Uterus (tissue), 2 donors: ENCODE data around the gene PSMC3IP.
A peak's percentile ranks its signal among the peaks of the same experiment; 100 is the strongest.

Source experiments
- POLR2A ChIP-seq, 2 donors: fragments of 450-650 bp; IDR thresholded peaks; one replicate each; pipeline ENCODE4 v1.6.1; 2016; ENCODE audit warnings: antibody characterized with exemption in 2 of 2, mild to moderate bottlenecking in 1 of 2, moderate library complexity in 1 of 2
- TF ChIP-seq, protein P1 (sequence below), 4 experiments: fragments of 200-600 bp in 2 of 4; fragments of 450-650 bp in 2 of 4; sonication (generic) in 2 of 4; IDR thresholded peaks; one replicate each; pipeline ENCODE4 v1.5.1; 2016 to 2019; ENCODE audit warnings: antibody characterized with exemption in 4 of 4, mild to moderate bottlenecking in 2 of 4, moderate library complexity in 1 of 4

DNA sequence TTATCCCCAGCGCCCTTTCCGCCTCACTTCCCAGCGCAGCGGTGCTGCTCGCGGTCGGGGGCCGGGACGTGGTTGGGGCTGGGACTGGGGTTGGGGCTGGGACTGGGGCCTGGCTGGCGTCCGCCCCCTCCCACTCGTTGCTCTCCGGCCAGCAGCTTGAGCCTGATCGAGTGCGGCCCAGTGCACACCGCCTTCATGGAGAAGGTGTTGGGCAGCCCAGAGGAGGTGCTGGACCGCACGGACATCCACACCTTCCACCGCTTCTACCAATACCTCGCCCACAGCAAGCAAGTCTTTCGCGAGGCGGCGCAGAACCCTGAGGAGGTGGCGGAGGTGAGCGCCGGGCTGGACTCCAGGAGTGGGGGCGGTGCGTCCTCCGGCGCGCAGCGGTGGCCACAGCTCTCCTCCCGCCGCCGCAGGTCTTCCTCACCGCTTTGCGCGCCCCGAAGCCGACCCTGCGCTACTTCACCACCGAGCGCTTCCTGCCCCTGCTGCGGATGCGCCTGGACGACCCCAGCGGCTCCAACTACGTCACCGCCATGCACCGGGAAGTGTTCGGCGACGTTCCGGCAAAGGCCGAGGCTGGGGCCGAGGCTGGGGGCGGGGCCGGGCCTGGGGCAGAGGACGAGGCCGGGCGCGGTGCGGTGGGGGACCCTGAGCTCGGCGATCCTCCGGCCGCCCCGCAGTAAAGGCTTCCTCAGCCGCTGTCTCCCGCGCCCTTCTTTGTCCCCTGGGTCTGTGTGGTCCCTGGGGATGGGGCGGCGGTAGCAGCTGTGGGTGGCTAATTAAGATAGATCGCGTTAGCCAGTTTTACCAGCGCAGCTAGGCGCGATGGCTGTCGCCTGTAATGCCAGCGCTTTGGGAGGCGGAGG lies 23.0 kb downstream of the PSMC3IP start:
- TF ChIP-seq POLR2A (IDR thresholded peaks at IDR 0.05) = peak; percentile 66 to 83
- TF ChIP-seq, protein P1, sequence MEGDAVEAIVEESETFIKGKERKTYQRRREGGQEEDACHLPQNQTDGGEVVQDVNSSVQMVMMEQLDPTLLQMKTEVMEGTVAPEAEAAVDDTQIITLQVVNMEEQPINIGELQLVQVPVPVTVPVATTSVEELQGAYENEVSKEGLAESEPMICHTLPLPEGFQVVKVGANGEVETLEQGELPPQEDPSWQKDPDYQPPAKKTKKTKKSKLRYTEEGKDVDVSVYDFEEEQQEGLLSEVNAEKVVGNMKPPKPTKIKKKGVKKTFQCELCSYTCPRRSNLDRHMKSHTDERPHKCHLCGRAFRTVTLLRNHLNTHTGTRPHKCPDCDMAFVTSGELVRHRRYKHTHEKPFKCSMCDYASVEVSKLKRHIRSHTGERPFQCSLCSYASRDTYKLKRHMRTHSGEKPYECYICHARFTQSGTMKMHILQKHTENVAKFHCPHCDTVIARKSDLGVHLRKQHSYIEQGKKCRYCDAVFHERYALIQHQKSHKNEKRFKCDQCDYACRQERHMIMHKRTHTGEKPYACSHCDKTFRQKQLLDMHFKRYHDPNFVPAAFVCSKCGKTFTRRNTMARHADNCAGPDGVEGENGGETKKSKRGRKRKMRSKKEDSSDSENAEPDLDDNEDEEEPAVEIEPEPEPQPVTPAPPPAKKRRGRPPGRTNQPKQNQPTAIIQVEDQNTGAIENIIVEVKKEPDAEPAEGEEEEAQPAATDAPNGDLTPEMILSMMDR (IDR thresholded peaks at IDR 0.05) = no peak
